MCF 10A (cell line): ENCODE measurements around the gene TOP1. TPM values are rescaled to one million over a fixed set of nuclear protein-coding genes. Genes with fewer than 3 reads are reported as not detected.

Source experiments
- BruUV-seq: library from RNA; stranded (reverse); fragments of 400-500 nt; replicated peaks from 2 replicates; lab custom pipeline; 2021; lab: Mats Ljungman, UMichigan
- CTCF ChIA-PET: fragments of 300-600 bp; sonication (Branson Sonifier 250); formaldehyde crosslinking; extraction: SDS; loops from one replicate; lab custom pipeline; 2021; ENCODE audit warnings: antibody characterized with exemption, inconsistent platforms; lab: Yijun Ruan, JAX
- POLR2A ChIA-PET: fragments of 300-600, 350-650 bp; sonication (Branson Sonifier 250); formaldehyde crosslinking; extraction: SDS; loops from one replicate; lab custom pipeline; 2020; ENCODE audit warnings: antibody characterized with exemption, inconsistent platforms; lab: Yijun Ruan, JAX
- DNase-seq: peaks from one replicate; pipeline ENCODE4 v3.0.0-alpha.2; 2018; ENCODE audit not compliant: unreplicated experiment
- H3K27ac Mint-ChIP-seq: one replicate; pipeline ENCODE4 v1.8.0; 2022; ENCODE audit warnings: mild to moderate bottlenecking, low read depth, mixed read lengths; ENCODE audit not compliant: unreplicated experiment
- H3K27me3 Mint-ChIP-seq: one replicate; pipeline ENCODE4 v1.8.0; 2022; ENCODE audit warnings: mixed read lengths; ENCODE audit not compliant: insufficient read depth, unreplicated experiment
- H3K36me3 Mint-ChIP-seq: one replicate; pipeline ENCODE4 v1.8.0; 2022; ENCODE audit warnings: mild to moderate bottlenecking, moderate library complexity, mixed read lengths; ENCODE audit not compliant: insufficient read depth, unreplicated experiment
- H3K4me1 Mint-ChIP-seq: one replicate; pipeline ENCODE4 v1.8.0; 2022; ENCODE audit warnings: mixed read lengths; ENCODE audit not compliant: insufficient read depth, unreplicated experiment
- H3K4me3 Mint-ChIP-seq: one replicate; pipeline ENCODE4 v1.8.0; 2022; ENCODE audit warnings: mild to moderate bottlenecking, moderate library complexity, mixed read lengths; ENCODE audit not compliant: unreplicated experiment
- H3K9me3 Mint-ChIP-seq: one replicate; pipeline ENCODE4 v1.8.0; 2022; ENCODE audit warnings: mixed read lengths; ENCODE audit not compliant: unreplicated experiment
- intact Hi-C: fragments of 100-400 bp; cut with micrococcal nuclease; formaldehyde crosslinking; loops from 2 replicates; pipeline ENCODE4 v1.14.1; 2022
- total RNA-seq: library from RNA; stranded (reverse); gene quantifications from 2 replicates; pipeline ENCODE4 v1.2.3, GENCODE V29; 2022
- TF ChIP-seq, protein P1 (sequence below): fragments of 200-600 bp; IDR thresholded peaks from one replicate; pipeline ENCODE4 v1.8.0; 2022; ENCODE audit warnings: antibody characterized with exemption, mild to moderate bottlenecking; ENCODE audit not compliant: unreplicated experiment

TOP1 gene
- total RNA-seq, 1 experiment from 2014 or later: 174 TPM

DNA sequence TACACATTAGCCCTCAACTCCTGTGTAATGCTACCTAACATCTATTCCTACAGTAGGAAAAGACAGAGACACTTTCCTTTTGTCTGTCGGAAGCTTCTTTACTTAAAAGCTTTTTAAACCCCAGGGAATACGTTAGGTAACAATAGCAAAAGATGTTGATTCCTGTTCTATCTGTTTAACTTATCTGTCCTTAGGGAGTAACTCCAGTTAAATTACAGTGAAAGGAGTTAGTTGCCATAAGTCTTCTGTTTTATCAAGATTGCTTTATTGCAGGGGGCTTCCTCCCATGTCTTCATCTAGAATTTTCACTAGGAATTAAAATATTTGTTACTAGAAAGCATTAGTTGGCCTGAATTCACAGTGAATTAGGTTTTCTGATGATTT lies 26.2 kb downstream of the TOP1 start:
- no peak overlapping the region for H3K4me3 Mint-ChIP-seq
- intact Hi-C loops: no loop called here
- H3K4me1 Mint-ChIP-seq: peaks cover 58% of the 10 kb centered on the region
- peaks cover 6% of the 10 kb centered on the region for H3K36me3 Mint-ChIP-seq
- no peaks in the 10 kb centered on the region for H3K9me3 Mint-ChIP-seq
- CTCF ChIA-PET: interaction anchor here (0.8 to 1.2 kb wide), 2 partner anchors 15 to 64 kb away, joined by 5 to 8 read pairs; no protein-coding TSS in a partner anchor
- POLR2A ChIA-PET: interaction anchor here (0.7 to 17.9 kb wide), 3 partner anchors 10 to 23 kb away, joined by 3 to 313 read pairs (median 4); partner anchors contain the start of gene TOP1
- BruUV-seq: no TSS peak
- TF ChIP-seq, protein P1, sequence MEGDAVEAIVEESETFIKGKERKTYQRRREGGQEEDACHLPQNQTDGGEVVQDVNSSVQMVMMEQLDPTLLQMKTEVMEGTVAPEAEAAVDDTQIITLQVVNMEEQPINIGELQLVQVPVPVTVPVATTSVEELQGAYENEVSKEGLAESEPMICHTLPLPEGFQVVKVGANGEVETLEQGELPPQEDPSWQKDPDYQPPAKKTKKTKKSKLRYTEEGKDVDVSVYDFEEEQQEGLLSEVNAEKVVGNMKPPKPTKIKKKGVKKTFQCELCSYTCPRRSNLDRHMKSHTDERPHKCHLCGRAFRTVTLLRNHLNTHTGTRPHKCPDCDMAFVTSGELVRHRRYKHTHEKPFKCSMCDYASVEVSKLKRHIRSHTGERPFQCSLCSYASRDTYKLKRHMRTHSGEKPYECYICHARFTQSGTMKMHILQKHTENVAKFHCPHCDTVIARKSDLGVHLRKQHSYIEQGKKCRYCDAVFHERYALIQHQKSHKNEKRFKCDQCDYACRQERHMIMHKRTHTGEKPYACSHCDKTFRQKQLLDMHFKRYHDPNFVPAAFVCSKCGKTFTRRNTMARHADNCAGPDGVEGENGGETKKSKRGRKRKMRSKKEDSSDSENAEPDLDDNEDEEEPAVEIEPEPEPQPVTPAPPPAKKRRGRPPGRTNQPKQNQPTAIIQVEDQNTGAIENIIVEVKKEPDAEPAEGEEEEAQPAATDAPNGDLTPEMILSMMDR: no peak
- H3K27me3 Mint-ChIP-seq: no peaks in the 10 kb centered on the region
- DNase-seq: no peak
- H3K27ac Mint-ChIP-seq: peak overlapping the region; percentile 30

DNA sequence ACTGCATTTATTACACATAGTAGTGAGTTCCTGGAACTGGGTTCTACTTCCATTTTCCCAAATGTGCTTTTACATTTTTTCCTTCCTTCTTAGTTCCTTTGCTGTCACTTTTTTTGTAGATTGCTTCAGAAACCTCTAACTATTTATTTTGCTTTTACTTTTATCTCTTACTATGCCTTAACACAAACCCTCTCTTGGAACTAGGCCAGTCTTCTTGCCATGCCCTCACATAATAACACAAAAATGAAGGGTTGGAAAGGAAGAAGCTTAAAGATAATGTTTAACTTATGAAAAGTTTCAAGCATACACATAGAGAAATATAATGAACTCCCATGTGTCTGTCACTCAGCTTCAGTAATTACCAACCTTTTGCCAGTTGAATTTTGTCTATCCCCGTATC lies 27.1 kb downstream of the TOP1 start:
- POLR2A ChIA-PET: interaction anchor here (1.1 to 2.3 kb wide), 4 partner anchors 9 to 14 kb away, joined by 3 to 6 read pairs (median 3); no protein-coding TSS in a partner anchor
- TF ChIP-seq, protein P1: no peak
- peak overlapping the region; percentile 43 for H3K27ac Mint-ChIP-seq

DNA sequence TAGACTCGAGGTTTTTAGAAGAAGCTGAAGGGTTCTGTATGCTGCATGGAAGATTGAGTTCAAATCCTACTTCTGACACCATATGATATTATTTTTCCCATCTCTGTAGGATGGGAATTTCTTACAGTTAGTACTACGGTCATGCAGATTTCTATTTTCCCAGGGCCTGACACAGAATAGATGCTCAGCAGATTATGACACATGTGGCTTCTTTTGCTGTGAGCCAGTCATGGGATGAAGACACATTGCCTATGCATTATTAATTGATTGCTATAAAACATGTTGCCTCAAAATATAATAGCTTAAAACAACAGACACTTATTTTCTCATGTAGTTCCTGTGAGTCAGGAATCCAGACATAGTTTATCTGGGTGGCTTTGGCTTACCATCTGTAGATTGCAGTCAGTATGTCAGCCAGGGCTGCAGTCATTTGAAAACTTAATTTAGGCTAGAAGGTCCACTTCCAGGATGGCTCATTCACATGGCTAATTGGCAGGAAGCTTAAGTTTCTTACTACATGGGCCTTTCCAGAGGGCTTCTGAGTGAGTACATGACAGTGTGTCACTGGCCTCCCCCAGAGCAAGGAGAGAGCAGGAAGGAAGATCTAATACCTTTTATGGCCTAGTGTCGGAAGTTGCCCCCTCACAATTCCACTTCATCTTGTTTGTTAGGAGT lies 29.5 kb downstream of the TOP1 start:
- peak; percentile 68 for DNase-seq
- POLR2A ChIA-PET: interaction anchor here (0.6 to 2.3 kb wide), 5 partner anchors 12 to 1949 kb away, joined by 3 to 11 read pairs (median 4); no protein-coding TSS in a partner anchor
- Mint-ChIP-seq H3K9me3 (no peaks in the 10 kb centered on the region), H3K4me3 (no peak overlapping the region), H3K27ac (no peak overlapping the region), H3K4me1 (peaks cover 42% of the 10 kb centered on the region), H3K36me3 (peaks cover 27% of the 10 kb centered on the region), H3K27me3 (no peaks in the 10 kb centered on the region)
- intact Hi-C loops: no loop called here
- TF ChIP-seq, protein P1: no peak
- CTCF ChIA-PET: interaction anchor here (0.5 to 2.9 kb wide), 10 partner anchors 10 to 509 kb away, joined by 3 to 14 read pairs (median 4); no protein-coding TSS in a partner anchor
- no TSS peak for BruUV-seq

More for the DNA sequence above, 27.1 kb downstream of the TOP1 start:
- intact Hi-C loops: no loop called here
- no peak for DNase-seq
- H3K4me1 Mint-ChIP-seq: peaks cover 50% of the 10 kb centered on the region
- no peaks in the 10 kb centered on the region for H3K9me3 Mint-ChIP-seq
- CTCF ChIA-PET: interaction anchor here (0.6 to 2.9 kb wide), 2 partner anchors 40 to 64 kb away, joined by 3 to 14 read pairs; no protein-coding TSS in a partner anchor
- BruUV-seq: no TSS peak
- no peaks in the 10 kb centered on the region for H3K27me3 Mint-ChIP-seq
- H3K36me3 Mint-ChIP-seq: peaks cover 6% of the 10 kb centered on the region
- no peak overlapping the region for H3K4me3 Mint-ChIP-seq
